Lower leg skin (tissue), 4 donors: ENCODE data around the gene ITGA2B. TPM values are rescaled to one million over a fixed set of nuclear protein-coding genes. Genes with fewer than 3 reads are reported as not detected.

Experiments used
- DNase-seq, 2 donors: peaks; one replicate each; pipeline ENCODE4 v3.0.0-alpha.2; 2019; ENCODE audit warnings: low spot score in 2 of 2
- H3K4me3 ChIP-seq: fragments of 200-600 bp; sonication (generic); 2 replicates; pipeline ENCODE4 v1.5.1; 2017; ENCODE audit warnings: mild to moderate bottlenecking, low read depth; ENCODE audit not compliant: poor library complexity, severe bottlenecking
- POLR2A ChIP-seq, 2 donors: fragments of 450-650 bp; IDR thresholded peaks; one replicate each; pipeline ENCODE4 v1.6.1; 2016 to 2017; ENCODE audit warnings: antibody characterized with exemption in 2 of 2, mild to moderate bottlenecking in 1 of 2, moderate library complexity in 1 of 2
- WGBS, 2 donors: methylation state at CpG; one replicate each; pipeline ENCODE4 v1.1.5; 2018; 5-methylcytosine and 5-hydroxymethylcytosine counted together
- intact Hi-C: fragments of 100-400 bp; cut with DNase I; formaldehyde crosslinking; loops from one replicate; pipeline ENCODE4 v1.15.0; 2023; ENCODE audit warnings: low total_unique reads
- total RNA-seq, 4 donors: library from RNA; depleted of rRNA; stranded (reverse); fragments of >200 nt; gene quantifications; one replicate each; pipeline ENCODE4 v1.1.0, GENCODE V29; 2016
- TF ChIP-seq, protein P1 (sequence below), 3 donors: fragments of 450-650 bp; IDR thresholded peaks; one replicate each; pipeline ENCODE4 v1.5.1; 2016; ENCODE audit warnings: antibody characterized with exemption in 3 of 3, mild to moderate bottlenecking in 3 of 3, moderate library complexity in 2 of 3

ITGA2B gene
- total RNA-seq, 4 donors from 2014 or later, result 0.10 to 0.30 TPM; not detected in 2

DNA sequence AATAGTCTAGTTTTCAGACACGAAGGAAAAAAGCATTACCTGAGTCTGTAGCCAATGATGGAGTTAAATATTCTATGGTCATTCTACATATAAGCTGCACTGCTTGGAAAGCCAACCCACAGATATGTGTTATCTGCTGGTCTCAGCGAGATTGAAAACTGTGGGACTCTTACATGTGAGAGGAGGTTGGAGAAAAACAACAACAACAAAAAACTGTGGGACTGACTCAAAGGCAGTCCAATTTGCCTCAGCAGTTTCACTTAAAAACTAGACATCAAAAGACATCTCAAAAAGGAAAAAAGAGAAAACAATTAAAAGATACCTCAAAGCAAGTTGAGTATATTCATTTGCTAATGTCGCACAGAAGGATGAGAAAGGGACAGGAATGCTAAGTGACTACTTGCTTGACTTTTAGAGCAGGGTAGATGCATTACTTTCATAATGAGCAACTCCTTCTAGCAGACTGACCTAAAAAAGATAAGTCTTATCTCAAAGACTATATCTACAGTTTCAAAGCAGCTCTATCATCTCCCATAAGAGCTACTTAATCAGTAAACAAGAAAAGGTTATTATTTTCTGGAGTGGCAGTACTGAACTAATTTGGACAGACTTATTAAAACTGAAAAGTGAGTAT lies 35.5 kb upstream of the ITGA2B start:
- H3K4me3 ChIP-seq, result no peak overlapping the region
- no peak for DNase-seq
- intact Hi-C loops, result no loop called here
- 93 to 95% methylated on average over 3 of the region's 3 CpGs for WGBS, 2 donors
- TF ChIP-seq, protein P1, sequence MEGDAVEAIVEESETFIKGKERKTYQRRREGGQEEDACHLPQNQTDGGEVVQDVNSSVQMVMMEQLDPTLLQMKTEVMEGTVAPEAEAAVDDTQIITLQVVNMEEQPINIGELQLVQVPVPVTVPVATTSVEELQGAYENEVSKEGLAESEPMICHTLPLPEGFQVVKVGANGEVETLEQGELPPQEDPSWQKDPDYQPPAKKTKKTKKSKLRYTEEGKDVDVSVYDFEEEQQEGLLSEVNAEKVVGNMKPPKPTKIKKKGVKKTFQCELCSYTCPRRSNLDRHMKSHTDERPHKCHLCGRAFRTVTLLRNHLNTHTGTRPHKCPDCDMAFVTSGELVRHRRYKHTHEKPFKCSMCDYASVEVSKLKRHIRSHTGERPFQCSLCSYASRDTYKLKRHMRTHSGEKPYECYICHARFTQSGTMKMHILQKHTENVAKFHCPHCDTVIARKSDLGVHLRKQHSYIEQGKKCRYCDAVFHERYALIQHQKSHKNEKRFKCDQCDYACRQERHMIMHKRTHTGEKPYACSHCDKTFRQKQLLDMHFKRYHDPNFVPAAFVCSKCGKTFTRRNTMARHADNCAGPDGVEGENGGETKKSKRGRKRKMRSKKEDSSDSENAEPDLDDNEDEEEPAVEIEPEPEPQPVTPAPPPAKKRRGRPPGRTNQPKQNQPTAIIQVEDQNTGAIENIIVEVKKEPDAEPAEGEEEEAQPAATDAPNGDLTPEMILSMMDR (IDR thresholded peaks at IDR 0.05), result no peak
- TF ChIP-seq POLR2A (IDR thresholded peaks at IDR 0.05), result no peak

DNA sequence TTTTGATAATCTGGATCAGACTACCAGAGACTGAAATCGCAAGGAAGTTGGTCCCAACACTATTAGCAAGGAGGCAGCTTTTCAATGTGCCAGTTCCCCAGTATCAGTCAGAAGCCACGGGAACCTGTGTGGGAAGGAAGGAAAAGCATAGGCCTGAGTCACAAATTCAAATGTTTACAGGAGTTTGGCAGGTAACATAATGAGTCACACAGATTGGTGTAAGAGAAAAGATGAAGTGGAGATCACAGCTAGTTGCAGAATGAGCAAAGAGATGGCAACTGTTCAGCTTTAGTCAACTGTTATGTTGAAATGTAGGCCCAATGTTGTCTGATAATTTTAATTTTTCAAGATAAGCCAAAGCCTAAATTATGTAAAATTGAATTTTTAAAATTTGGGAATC lies 28.1 kb upstream of the ITGA2B start:
- H3K4me3 ChIP-seq, result no peak overlapping the region
- no peak for TF ChIP-seq POLR2A (IDR thresholded peaks at IDR 0.05)
- TF ChIP-seq, protein P1 (IDR thresholded peaks at IDR 0.05), result no peak
- intact Hi-C loops, result no loop called here
- DNase-seq, result no peak
- 61 to 76% methylated on average over 2 of the region's 2 CpGs for WGBS, 2 donors

DNA sequence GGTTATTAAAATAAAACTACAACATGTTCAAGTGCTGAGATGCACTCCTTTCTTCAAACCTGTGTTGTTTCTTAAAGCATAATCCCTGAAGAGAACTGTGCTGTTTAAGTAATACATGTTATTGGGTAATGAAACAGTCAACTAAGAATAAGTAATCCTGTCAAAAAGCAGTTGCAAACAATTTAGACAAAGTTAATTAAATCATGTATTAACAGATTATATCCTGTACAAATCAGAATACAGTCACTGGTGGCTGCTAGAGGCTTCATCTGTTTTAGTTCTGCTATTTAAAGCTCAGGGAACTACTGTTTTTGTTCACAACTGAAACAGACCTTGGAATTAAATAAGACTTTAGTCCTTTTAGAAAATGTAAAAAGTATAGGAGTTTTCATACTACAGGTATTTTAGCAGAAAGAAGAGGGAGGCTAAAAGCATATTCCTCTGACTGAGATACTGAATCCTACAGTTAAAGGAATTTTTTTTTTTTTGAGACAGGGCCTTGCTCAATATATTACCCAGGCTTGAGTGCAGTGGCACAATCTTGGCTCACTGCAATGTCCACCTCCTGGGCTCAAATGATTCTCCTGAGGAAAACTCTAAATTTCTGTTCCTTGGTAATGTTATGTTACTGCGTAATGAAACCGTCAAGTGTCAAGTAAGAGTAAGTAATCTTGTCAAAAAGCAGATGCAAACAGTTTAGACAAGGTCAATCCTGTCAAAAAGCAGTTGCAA lies 27.3 kb upstream of the ITGA2B start:
- 96 to 97% methylated on average over 2 of the region's 2 CpGs for WGBS, 2 donors
- DNase-seq, result no peak
- intact Hi-C loops, result no loop called here
- H3K4me3 ChIP-seq, result no peak overlapping the region
- no peak for TF ChIP-seq POLR2A (IDR thresholded peaks at IDR 0.05)
- TF ChIP-seq, protein P1 (IDR thresholded peaks at IDR 0.05), result no peak

DNA sequence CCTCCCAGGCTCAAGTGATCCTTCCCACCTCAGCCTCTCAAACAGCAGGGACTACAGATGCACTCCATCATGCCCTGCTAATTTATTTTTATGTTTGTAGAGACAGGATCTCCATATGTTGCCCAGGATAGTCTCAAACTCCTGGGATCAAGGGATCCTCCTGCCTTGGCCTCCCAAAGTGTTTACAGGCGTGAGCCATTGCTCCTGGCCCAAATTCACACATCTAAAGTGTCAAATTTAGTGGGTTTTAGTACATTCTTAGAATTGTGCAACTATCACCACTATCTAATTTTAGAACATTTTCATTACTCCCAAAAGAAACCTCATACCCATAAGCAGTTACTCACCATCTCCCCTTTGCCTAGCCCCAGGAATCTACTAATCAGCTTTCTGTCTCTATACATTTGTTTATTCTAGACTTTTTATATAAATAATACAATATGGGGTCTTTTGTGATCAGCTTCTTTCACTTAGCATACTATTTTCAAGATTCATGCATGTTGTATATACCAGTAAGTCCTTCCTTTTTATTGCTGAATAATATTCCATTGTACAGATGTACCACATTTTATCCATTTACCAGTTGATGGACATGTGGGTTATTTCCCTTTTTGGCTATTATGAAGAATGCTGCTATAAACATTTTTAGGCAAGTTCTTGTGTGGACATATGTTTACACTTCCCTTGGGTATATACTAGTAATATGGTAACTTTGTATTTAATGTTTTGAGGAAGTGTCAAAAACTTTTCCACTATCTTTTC lies 25.1 kb upstream of the ITGA2B start:
- TF ChIP-seq POLR2A (IDR thresholded peaks at IDR 0.05), result no peak
- TF ChIP-seq, protein P1 (IDR thresholded peaks at IDR 0.05), result no peak
- no peak for DNase-seq
- 97 to 100% methylated on average over 1 of the region's 1 CpG for WGBS, 2 donors
- no peak overlapping the region for H3K4me3 ChIP-seq
- intact Hi-C loops, result no loop called here

DNA sequence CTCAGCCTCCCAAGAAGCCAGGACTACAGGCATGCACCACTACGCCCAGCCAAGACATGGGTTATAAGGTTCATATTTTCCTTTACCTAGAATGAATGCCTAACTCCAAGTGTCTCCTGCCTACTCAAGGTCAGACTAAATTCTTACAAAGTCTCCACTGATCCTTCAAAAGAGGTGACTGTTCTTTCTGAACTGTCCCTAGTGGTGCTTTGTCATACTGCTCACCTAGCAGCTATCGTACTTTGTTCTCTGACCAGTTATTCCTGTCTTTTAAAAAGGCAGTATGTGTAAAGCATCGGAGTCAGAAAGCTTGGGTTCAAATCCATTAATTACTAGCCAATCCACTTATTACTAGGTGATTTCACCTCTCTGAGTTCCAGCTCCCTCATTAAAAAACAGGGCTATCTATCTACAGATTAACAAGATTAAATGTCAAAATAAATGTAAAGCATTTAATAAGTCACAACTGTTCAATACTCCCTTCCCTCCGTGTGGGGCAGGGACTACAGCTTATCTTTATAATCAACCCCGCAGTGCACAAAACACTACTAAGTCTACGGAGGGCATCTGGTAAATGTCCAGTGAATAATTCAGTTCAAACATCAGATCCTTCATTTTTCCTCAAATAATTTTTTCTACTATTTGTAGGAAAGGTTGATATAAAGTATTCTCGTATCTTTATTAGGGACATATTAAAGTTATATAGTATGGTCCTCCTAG lies 20.0 kb upstream of the ITGA2B start:
- H3K4me3 ChIP-seq, result no peak overlapping the region
- no peak for DNase-seq
- intact Hi-C loops, result no loop called here
- TF ChIP-seq, protein P1 (IDR thresholded peaks at IDR 0.05), result no peak
- TF ChIP-seq POLR2A (IDR thresholded peaks at IDR 0.05), result no peak
- WGBS, 2 donors, result 82 to 83% methylated on average over 7 of the region's 7 CpGs
